GM10248 (cell line): ENCODE measurements around the gene SHROOM1.
"Not testable (repeated sequence)": the region's sequence is repeated elsewhere in the genome, so short reads cannot be mapped to it uniquely, and the experiment has no call there.

ENCODE experiments used
- CTCF ChIA-PET: fragments of 300-600 bp; sonication (Branson Sonifier 250); formaldehyde crosslinking; extraction: SDS; loops from one replicate; lab custom pipeline; 2021; ENCODE audit warnings: antibody characterized with exemption; lab: Yijun Ruan, JAX
- POLR2A ChIA-PET: fragments of 350-650 bp; sonication (Branson Sonifier 250); formaldehyde crosslinking; extraction: SDS; loops from one replicate; lab custom pipeline; 2020; ENCODE audit warnings: antibody characterized with exemption; lab: Yijun Ruan, JAX
- DNase-seq: peaks from one replicate; pipeline ENCODE4 v3.0.0; 2012; ENCODE audit errors: extremely low spot score
- TF ChIP-seq, protein P1 (sequence below): IDR thresholded peaks from 2 replicates; pipeline ENCODE4 v1.5.1; 2012; ENCODE audit warnings: mild to moderate bottlenecking, low read depth; ENCODE audit errors: extremely low read depth, missing control alignments, control extremely low read depth

SHROOM1 gene

GRCh38 chr5:132812781-132813598, 17.5 kb downstream of the SHROOM1 start, which contains the start of gene SOWAHA:
Gene SOWAHA (plus strand): TSS chr5:132813302. CDS start chr5:132813622, 320 bp downstream.
- DNase-seq: no peak
- POLR2A ChIA-PET: no interaction called here
- CTCF ChIA-PET: interaction anchor here (0.8 to 3.8 kb wide), 8 partner anchors 12 to 287 kb away, joined by 3 to 22 read pairs (median 4); partner anchors contain the start of gene SHROOM1
- TF ChIP-seq, protein P1, sequence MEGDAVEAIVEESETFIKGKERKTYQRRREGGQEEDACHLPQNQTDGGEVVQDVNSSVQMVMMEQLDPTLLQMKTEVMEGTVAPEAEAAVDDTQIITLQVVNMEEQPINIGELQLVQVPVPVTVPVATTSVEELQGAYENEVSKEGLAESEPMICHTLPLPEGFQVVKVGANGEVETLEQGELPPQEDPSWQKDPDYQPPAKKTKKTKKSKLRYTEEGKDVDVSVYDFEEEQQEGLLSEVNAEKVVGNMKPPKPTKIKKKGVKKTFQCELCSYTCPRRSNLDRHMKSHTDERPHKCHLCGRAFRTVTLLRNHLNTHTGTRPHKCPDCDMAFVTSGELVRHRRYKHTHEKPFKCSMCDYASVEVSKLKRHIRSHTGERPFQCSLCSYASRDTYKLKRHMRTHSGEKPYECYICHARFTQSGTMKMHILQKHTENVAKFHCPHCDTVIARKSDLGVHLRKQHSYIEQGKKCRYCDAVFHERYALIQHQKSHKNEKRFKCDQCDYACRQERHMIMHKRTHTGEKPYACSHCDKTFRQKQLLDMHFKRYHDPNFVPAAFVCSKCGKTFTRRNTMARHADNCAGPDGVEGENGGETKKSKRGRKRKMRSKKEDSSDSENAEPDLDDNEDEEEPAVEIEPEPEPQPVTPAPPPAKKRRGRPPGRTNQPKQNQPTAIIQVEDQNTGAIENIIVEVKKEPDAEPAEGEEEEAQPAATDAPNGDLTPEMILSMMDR: no peak

DNA sequence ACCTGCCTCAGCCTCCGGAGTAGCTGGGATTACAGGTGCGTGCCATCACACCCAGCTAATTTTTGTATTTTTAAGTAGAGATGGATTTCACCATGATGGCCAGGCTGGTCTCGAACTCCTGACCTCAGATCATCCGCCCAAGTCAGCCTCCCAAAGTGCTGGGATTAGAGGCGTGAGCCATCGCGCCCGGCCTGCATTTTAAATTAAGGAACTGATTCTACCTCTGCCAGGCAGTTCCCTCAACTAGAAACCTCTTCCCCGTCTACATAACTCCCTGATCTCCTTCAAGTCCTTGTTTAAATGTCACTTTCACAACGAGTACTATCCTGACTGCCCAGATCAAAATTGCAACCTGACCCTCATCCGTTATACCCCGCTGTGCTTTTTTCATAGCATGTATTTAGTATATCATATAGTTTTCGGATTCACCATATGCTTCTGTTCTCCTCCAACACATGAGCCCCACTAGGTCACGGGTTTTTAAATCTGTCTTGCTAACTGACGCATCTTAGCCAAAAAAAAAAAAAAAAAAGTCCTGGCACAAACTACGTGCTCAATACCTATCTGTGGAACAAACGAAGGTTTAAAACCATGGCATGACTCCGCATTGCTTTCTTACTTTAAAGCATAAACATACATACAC, 18.2 kb downstream of the SHROOM1 start:
- POLR2A ChIA-PET: no interaction called here
- DNase-seq: no peak

GRCh38 chr5:132810605-132811004, 19.8 kb downstream of the SHROOM1 start:
- ChIA-PET POLR2A (no interaction called here), CTCF (interaction anchor here (1.1 to 5.8 kb wide), 5 partner anchors 9 to 63 kb away, joined by 3 to 58 read pairs (median 13); partner anchors contain the start of gene CCNI2)
- TF ChIP-seq, protein P1: no peak
- DNase-seq: no peak

More for the DNA sequence above, 18.2 kb downstream of the SHROOM1 start:
- TF ChIP-seq, protein P1: no peak
- CTCF ChIA-PET: interaction anchor here (3.3 to 5.8 kb wide), 3 partner anchors 8 to 15 kb away, joined by 13 to 58 read pairs (median 29); no protein-coding TSS in a partner anchor

GRCh38 chr5:132808866-132809265, 21.6 kb downstream of the SHROOM1 start:
- POLR2A ChIA-PET: no interaction called here
- DNase-seq: no peak
- CTCF ChIA-PET: interaction anchor here (1.9 to 5.8 kb wide), 4 partner anchors 7 to 19 kb away, joined by 4 to 58 read pairs (median 21); no protein-coding TSS in a partner anchor
- TF ChIP-seq, protein P1: no peak

- ChIA-PET CTCF (interaction anchor here (1.7 to 5.8 kb wide), 4 partner anchors 8 to 18 kb away, joined by 4 to 58 read pairs (median 18); no protein-coding TSS in a partner anchor), POLR2A (no interaction called here)
- DNase-seq: no peak
- TF ChIP-seq, protein P1: no peak
These were observed 22.0 kb downstream of the SHROOM1 start for GRCh38 chr5:132808448-132808847.

GRCh38 chr5:132807163-132807838, 23.1 kb downstream of the SHROOM1 start:
- no peak for DNase-seq
- ChIA-PET POLR2A (no interaction called here), CTCF (interaction anchor here (0.8 to 5.8 kb wide), 9 partner anchors 8 to 569 kb away, joined by 3 to 58 read pairs (median 3); no protein-coding TSS in a partner anchor)
- TF ChIP-seq, protein P1: peak; percentile 6

DNA sequence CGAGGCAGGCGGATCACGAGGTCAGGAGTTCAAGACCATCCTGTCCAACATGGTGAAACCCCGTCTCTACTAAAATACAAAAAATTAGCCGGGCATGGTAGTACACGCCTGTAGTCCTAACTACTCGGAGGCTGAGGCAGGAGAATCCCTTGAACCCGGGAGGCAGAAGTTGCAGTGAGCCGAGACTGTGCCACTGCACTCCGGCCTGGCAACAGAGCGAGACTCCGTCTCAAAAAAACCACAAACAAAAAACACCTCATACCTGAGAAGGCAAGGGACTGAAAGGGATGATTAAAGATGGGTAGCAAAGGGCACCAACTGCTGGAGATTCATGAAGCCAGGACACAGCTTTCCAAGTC, 23.7 kb downstream of the SHROOM1 start:
- POLR2A ChIA-PET, DNase-seq: not testable (repeated sequence)
- CTCF ChIA-PET: interaction anchor here (0.8 to 5.8 kb wide), 8 partner anchors 8 to 569 kb away, joined by 3 to 58 read pairs (median 3); no protein-coding TSS in a partner anchor

GRCh38 chr5:132805872-132806271, 24.6 kb downstream of the SHROOM1 start:
- POLR2A ChIA-PET, DNase-seq: not testable (repeated sequence)
- CTCF ChIA-PET: interaction anchor here (1.1 kb wide), 1 partner anchor 14 kb away, joined by 5 read pairs; no protein-coding TSS in a partner anchor

DNA sequence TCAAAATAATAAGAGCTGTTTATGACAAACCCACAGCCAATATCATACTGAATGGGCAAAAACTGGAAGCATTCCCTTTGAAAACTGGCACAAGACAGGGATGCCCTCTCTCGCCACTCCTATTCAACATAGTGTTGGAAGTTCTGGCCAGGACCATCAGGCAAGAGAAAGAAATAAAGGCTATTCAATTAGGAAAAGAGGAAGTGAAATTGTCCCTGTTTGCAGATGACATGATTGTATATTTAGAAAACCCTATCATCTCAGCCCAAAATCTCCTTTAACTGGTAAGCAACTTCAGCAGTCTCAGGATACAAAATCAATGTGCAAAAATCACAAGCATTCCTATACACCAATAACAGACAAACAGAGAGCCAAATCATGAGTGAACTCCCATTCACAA, 26.2 kb downstream of the SHROOM1 start:
- DNase-seq, CTCF ChIA-PET, POLR2A ChIA-PET: not testable (repeated sequence)
